Dendritic cell treated with granulocyte-macrophage colony-stimulating factor and Interleukin-4, amounts not matched to agents 40 ng/mL and 50 ng/mL, for 4 days (primary cell): ENCODE results near the gene AGRP.
A peak's percentile ranks its signal among the peaks of the same experiment; 100 is the strongest.

Experiments used
- H3K27ac Mint-ChIP-seq: one replicate; pipeline ENCODE4 v1.8.0; 2022; ENCODE audit warnings: mild to moderate bottlenecking, mixed read lengths
- H3K27me3 Mint-ChIP-seq: one replicate; pipeline ENCODE4 v1.8.0; 2022; ENCODE audit warnings: mild to moderate bottlenecking, mixed read lengths
- H3K36me3 Mint-ChIP-seq: one replicate; pipeline ENCODE4 v1.8.0; 2022; ENCODE audit warnings: low read depth, mixed read lengths
- H3K4me1 Mint-ChIP-seq: one replicate; pipeline ENCODE4 v1.8.0; 2022; ENCODE audit warnings: low read depth, mixed read lengths
- H3K4me3 Mint-ChIP-seq: one replicate; pipeline ENCODE4 v1.8.0; 2022; ENCODE audit warnings: mild to moderate bottlenecking, moderate library complexity, mixed read lengths
- H3K9me3 Mint-ChIP-seq: one replicate; pipeline ENCODE4 v1.8.0; 2022; ENCODE audit warnings: mixed read lengths
- intact Hi-C: fragments of 100-400 bp; cut with micrococcal nuclease; formaldehyde crosslinking; loops from one replicate; pipeline ENCODE4 v1.15.0; 2022

Gene AGRP

GRCh38 chr16:67451061-67451703, 32.2 kb downstream of the AGRP start:
- intact Hi-C loops, result no loop called here
- Mint-ChIP-seq H3K36me3 (peaks cover 98% of the 10 kb centered on the region), H3K4me1 (peaks cover 48% of the 10 kb centered on the region)

GRCh38 chr16:67449739-67450138, 33.6 kb downstream of the AGRP start:
- H3K4me1 Mint-ChIP-seq, result peaks cover 43% of the 10 kb centered on the region
- peaks cover 100% of the 10 kb centered on the region for H3K36me3 Mint-ChIP-seq
- H3K27me3 Mint-ChIP-seq, result no peaks in the 10 kb centered on the region
- intact Hi-C loops, result no loop called here
- H3K4me3 Mint-ChIP-seq, result no peak overlapping the region
- H3K27ac Mint-ChIP-seq, result no peak overlapping the region
- H3K9me3 Mint-ChIP-seq, result no peaks in the 10 kb centered on the region

More at GRCh38 chr16:67451061-67451703, 32.2 kb downstream of the AGRP start:
- H3K4me3 Mint-ChIP-seq, result no peak overlapping the region
- H3K27me3 Mint-ChIP-seq, result no peaks in the 10 kb centered on the region
- no peak overlapping the region for H3K27ac Mint-ChIP-seq
- H3K9me3 Mint-ChIP-seq, result no peaks in the 10 kb centered on the region

- Mint-ChIP-seq H3K36me3 (peaks cover 100% of the 10 kb centered on the region), H3K27ac (no peak overlapping the region)
Observed at GRCh38 chr16:67449336-67449735, 34.0 kb downstream of the AGRP start.

GRCh38 chr16:67448580-67448979, 34.8 kb downstream of the AGRP start:
- H3K4me1 Mint-ChIP-seq, result peaks cover 36% of the 10 kb centered on the region
- no peaks in the 10 kb centered on the region for H3K27me3 Mint-ChIP-seq
- H3K27ac Mint-ChIP-seq, result no peak overlapping the region
- H3K4me3 Mint-ChIP-seq, result no peak overlapping the region
- peaks cover 100% of the 10 kb centered on the region for H3K36me3 Mint-ChIP-seq
- no peaks in the 10 kb centered on the region for H3K9me3 Mint-ChIP-seq
- intact Hi-C loops, result no loop called here

More at GRCh38 chr16:67449336-67449735, 34.0 kb downstream of the AGRP start:
- Mint-ChIP-seq H3K9me3 (no peaks in the 10 kb centered on the region), H3K27me3 (no peaks in the 10 kb centered on the region), H3K4me1 (peaks cover 42% of the 10 kb centered on the region), H3K4me3 (no peak overlapping the region)
- intact Hi-C loops, result no loop called here

- Mint-ChIP-seq H3K27me3 (no peaks in the 10 kb centered on the region), H3K4me1 (peaks cover 36% of the 10 kb centered on the region), H3K4me3 (no peak overlapping the region), H3K27ac (peak overlapping the region; percentile 28), H3K36me3 (peaks cover 100% of the 10 kb centered on the region), H3K9me3 (no peaks in the 10 kb centered on the region)
- intact Hi-C loops, result no loop called here
Observed at GRCh38 chr16:67447508-67448076, 35.8 kb downstream of the AGRP start.

- Mint-ChIP-seq H3K9me3 (no peaks in the 10 kb centered on the region), H3K27ac (peak overlapping the region; percentile 28)
Observed at GRCh38 chr16:67446968-67447507, 36.3 kb downstream of the AGRP start.

GRCh38 chr16:67445913-67446907, 37.1 kb downstream of the AGRP start:
- Mint-ChIP-seq H3K27ac (peak overlapping the region; percentile 28), H3K27me3 (no peaks in the 10 kb centered on the region), H3K36me3 (peaks cover 100% of the 10 kb centered on the region), H3K4me3 (no peak overlapping the region), H3K4me1 (peaks cover 33% of the 10 kb centered on the region), H3K9me3 (no peaks in the 10 kb centered on the region)
- intact Hi-C loops, result no loop called here

More at GRCh38 chr16:67446968-67447507, 36.3 kb downstream of the AGRP start:
- intact Hi-C loops, result no loop called here
- H3K4me1 Mint-ChIP-seq, result peaks cover 36% of the 10 kb centered on the region
- no peaks in the 10 kb centered on the region for H3K27me3 Mint-ChIP-seq
- H3K36me3 Mint-ChIP-seq, result peaks cover 100% of the 10 kb centered on the region
- no peak overlapping the region for H3K4me3 Mint-ChIP-seq

- intact Hi-C loops, result no loop called here
- no peaks in the 10 kb centered on the region for H3K27me3 Mint-ChIP-seq
- H3K9me3 Mint-ChIP-seq, result no peaks in the 10 kb centered on the region
- no peak overlapping the region for H3K27ac Mint-ChIP-seq
- H3K4me3 Mint-ChIP-seq, result no peak overlapping the region
- peaks cover 26% of the 10 kb centered on the region for H3K4me1 Mint-ChIP-seq
- H3K36me3 Mint-ChIP-seq, result peaks cover 100% of the 10 kb centered on the region
Observed at GRCh38 chr16:67445441-67445912, 37.9 kb downstream of the AGRP start.

- Mint-ChIP-seq H3K36me3 (peaks cover 100% of the 10 kb centered on the region), H3K4me3 (no peak overlapping the region)
- intact Hi-C loops, result no loop called here
Observed at GRCh38 chr16:67445126-67445426, 38.3 kb downstream of the AGRP start.

GRCh38 chr16:67444259-67445125, 38.9 kb downstream of the AGRP start:
- Mint-ChIP-seq H3K4me1 (peaks cover 20% of the 10 kb centered on the region), H3K27me3 (no peaks in the 10 kb centered on the region), H3K9me3 (no peaks in the 10 kb centered on the region), H3K4me3 (no peak overlapping the region), H3K36me3 (peaks cover 100% of the 10 kb centered on the region), H3K27ac (no peak overlapping the region)
- intact Hi-C loops, result no loop called here

More at GRCh38 chr16:67445126-67445426, 38.3 kb downstream of the AGRP start:
- peaks cover 22% of the 10 kb centered on the region for H3K4me1 Mint-ChIP-seq
- no peaks in the 10 kb centered on the region for H3K27me3 Mint-ChIP-seq
- no peak overlapping the region for H3K27ac Mint-ChIP-seq
- H3K9me3 Mint-ChIP-seq, result no peaks in the 10 kb centered on the region

- Mint-ChIP-seq H3K4me3 (no peak overlapping the region), H3K27ac (no peak overlapping the region), H3K36me3 (peaks cover 100% of the 10 kb centered on the region), H3K9me3 (no peaks in the 10 kb centered on the region), H3K27me3 (no peaks in the 10 kb centered on the region), H3K4me1 (peaks cover 24% of the 10 kb centered on the region)
- intact Hi-C loops, result no loop called here
Observed at GRCh38 chr16:67443265-67443664, 40.1 kb downstream of the AGRP start.

- peaks cover 100% of the 10 kb centered on the region for H3K36me3 Mint-ChIP-seq
- H3K4me1 Mint-ChIP-seq, result peaks cover 29% of the 10 kb centered on the region
- H3K9me3 Mint-ChIP-seq, result no peaks in the 10 kb centered on the region
- no peak overlapping the region for H3K4me3 Mint-ChIP-seq
- intact Hi-C loops, result no loop called here
- no peaks in the 10 kb centered on the region for H3K27me3 Mint-ChIP-seq
- H3K27ac Mint-ChIP-seq, result no peak overlapping the region
Observed at GRCh38 chr16:67442581-67443255, 40.6 kb downstream of the AGRP start.

GRCh38 chr16:67441907-67442306, 41.4 kb downstream of the AGRP start:
- peak overlapping the region; percentile 5 for H3K27ac Mint-ChIP-seq
- H3K4me1 Mint-ChIP-seq, result peaks cover 32% of the 10 kb centered on the region
- H3K27me3 Mint-ChIP-seq, result no peaks in the 10 kb centered on the region
- intact Hi-C loops, result no loop called here
- H3K36me3 Mint-ChIP-seq, result peaks cover 100% of the 10 kb centered on the region
- no peak overlapping the region for H3K4me3 Mint-ChIP-seq
- no peaks in the 10 kb centered on the region for H3K9me3 Mint-ChIP-seq
